Naive B cell (primary cell): ENCODE measurements around the gene LOXL3. TPM values are rescaled to one million over a fixed set of nuclear protein-coding genes. Genes with fewer than 3 reads are reported as not detected.
A peak's percentile ranks its signal among the peaks of the same experiment; 100 is the strongest.

ENCODE experiments used
- ATAC-seq, 2 donors: fragments of 150-1000 bp; cut with Tn5 transposase; 2 replicates each; pipeline ENCODE4 v1.10.0; 2021; ENCODE audit warnings: low read depth in 2 of 2, mild to moderate bottlenecking in 2 of 2, moderate library complexity in 2 of 2
- DNase-seq: peaks from one replicate; pipeline ENCODE4 v3.0.0; 2022
- H3K27ac Mint-ChIP-seq, 6 donors: one replicate each; pipeline ENCODE4 v1.8.0; 2020 to 2022; ENCODE audit warnings: mild to moderate bottlenecking in 6 of 6, mixed read lengths in 6 of 6, moderate library complexity in 5 of 6, inconsistent platforms in 2 of 6
- H3K27me3 Mint-ChIP-seq, 3 donors: one replicate each; pipeline ENCODE4 v1.8.0; 2021 to 2022; ENCODE audit warnings: mixed read lengths in 3 of 3, mild to moderate bottlenecking in 1 of 3
- H3K36me3 Mint-ChIP-seq, 2 donors: one replicate each; pipeline ENCODE4 v1.8.0; 2020 to 2022; ENCODE audit warnings: mixed read lengths in 2 of 2, inconsistent platforms in 1 of 2, mild to moderate bottlenecking in 1 of 2
- H3K4me1 Mint-ChIP-seq, 3 donors: one replicate each; pipeline ENCODE4 v1.8.0; 2020 to 2022; ENCODE audit warnings: mixed read lengths in 3 of 3, inconsistent platforms in 1 of 3, mild to moderate bottlenecking in 1 of 3, moderate library complexity in 1 of 3
- H3K4me3 Mint-ChIP-seq, 8 donors: one replicate each; pipeline ENCODE4 v1.8.0; 2020 to 2022; ENCODE audit warnings: mild to moderate bottlenecking in 8 of 8, mixed read lengths in 8 of 8, moderate library complexity in 8 of 8, inconsistent platforms in 2 of 8
- H3K9me3 Mint-ChIP-seq, 7 donors: one replicate each; pipeline ENCODE4 v1.8.0; 2020 to 2022; ENCODE audit warnings: mixed read lengths in 7 of 7, mild to moderate bottlenecking in 5 of 7, inconsistent platforms in 2 of 7, moderate library complexity in 1 of 7
- polyA plus RNA-seq, 6 donors: library from polyadenylated mRNA; unstranded; fragments of 300-500 nt; fragmentation: Illumina TruSeq; gene quantifications; one replicate each; pipeline ENCODE4 v1.2.3, GENCODE V29; 2021; ENCODE audit warnings: low read depth in 6 of 6

LOXL3 gene
- polyA plus RNA-seq, 6 donors from 2014 or later: 0.25 to 0.29 TPM; not detected in 4

DNA sequence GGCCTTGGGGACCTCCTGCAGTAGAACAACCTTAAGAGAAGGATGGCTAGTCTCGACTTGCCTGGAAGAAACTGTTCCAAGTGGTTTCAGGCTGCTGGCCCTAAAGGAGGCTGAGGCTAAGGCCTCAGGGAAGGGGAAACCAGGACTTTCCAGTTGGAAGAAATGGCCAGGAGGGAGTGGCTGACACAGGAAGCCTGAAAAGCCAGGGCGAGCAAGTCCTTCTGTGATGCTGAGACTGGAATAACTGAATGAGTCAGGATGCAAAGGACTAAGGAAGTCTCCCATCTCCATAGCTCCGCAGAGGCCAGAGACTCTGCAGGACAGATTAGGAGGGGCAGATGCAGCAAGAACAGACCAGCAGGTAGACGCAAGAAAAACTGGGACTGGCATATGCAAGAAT lies 16.6 kb downstream of the LOXL3 start:
- peaks cover 0 to 4% (median 0%) of the 10 kb centered on the region in 7 donors for H3K9me3 Mint-ChIP-seq
- H3K27me3 Mint-ChIP-seq: no peaks in the 10 kb centered on the region
- no peak for DNase-seq
- peak overlapping the region in 3 of 6 donors; percentile 16 to 94 (median 67) for H3K27ac Mint-ChIP-seq
- no peak for ATAC-seq
- H3K4me1 Mint-ChIP-seq: peaks cover 31 to 40% (median 35%) of the 10 kb centered on the region in 3 donors
- H3K36me3 Mint-ChIP-seq: peaks cover 2 to 8% of the 10 kb centered on the region in 2 donors
- H3K4me3 Mint-ChIP-seq: peak overlapping the region in 2 of 8 donors; percentile 63 to 73

DNA sequence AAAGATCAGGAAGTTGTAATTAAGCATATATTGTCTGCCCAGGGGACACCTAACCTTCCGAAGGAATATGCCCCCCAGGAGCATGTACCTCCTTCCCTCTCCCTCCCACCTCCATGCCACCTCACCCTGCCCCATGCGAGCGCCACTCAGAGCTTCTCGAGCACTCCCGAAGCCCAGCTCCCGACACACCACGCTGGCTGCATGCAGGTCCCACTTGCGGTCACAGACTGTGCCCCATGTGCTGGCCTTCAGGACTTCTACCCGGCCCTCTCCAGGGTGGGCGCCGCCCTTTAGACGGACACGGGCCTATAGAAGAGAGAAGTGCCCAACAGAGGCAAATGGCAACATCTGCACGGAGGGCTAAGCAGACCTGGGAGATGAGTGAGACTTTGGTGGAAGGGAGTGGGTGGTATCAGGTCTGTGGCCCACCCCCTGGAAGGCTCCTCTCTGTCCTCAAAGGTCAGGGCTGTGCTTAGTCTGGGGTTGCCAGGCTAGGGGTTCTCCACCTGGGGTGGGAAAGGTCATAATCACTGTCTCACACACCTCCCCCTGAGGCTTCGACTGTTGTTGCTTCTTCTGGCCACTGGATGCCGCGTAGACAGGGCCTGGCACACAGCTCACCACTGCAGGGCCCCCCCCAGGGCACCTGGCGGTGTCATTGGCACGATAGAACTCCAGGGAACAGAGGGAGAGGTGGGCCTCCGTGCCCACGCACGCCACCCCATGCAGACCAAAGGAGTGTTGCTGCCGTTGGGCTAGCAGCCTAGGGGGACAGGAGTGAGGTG lies 17.4 kb downstream of the LOXL3 start:
- H3K27ac Mint-ChIP-seq: peak overlapping the region in 1 of 6 donors; percentile 19
- H3K9me3 Mint-ChIP-seq: peaks cover 0 to 4% (median 0%) of the 10 kb centered on the region in 7 donors
- ATAC-seq (no peak), DNase-seq (no peak)
- no peaks in the 10 kb centered on the region for H3K27me3 Mint-ChIP-seq
- H3K4me1 Mint-ChIP-seq: peaks cover 38 to 48% (median 42%) of the 10 kb centered on the region in 3 donors
- H3K36me3 Mint-ChIP-seq: peaks cover 5 to 8% of the 10 kb centered on the region in 2 donors
- no peak overlapping the region for H3K4me3 Mint-ChIP-seq

DNA sequence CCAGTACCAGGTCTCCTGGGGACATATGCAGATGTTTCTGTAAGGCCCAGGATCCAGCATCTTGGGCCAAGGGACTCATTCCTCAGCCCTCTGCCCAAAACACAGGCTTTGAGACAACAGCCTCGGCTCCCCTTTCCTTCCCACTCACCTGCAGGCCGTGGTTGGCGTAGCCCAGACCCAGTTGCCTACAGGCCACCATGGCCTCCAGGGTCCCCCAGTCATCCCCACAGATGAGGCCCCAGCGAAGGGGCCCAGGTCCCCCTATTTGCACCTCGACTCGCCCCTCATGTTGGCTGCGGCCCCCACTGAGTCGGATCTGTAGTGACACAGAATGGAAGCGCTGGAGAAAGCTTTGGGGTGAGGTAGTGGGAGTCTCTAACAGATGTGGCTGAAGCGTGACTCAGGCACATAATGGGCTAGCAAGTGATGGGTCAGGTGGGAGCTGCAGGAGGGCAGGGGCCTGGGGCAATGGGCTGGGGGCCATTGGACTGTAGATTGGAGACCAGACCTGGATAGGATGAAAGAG lies 18.2 kb downstream of the LOXL3 start:
- Mint-ChIP-seq H3K4me3 (peak overlapping the region in 1 of 8 donors; percentile 22), H3K27ac (peak overlapping the region in 1 of 6 donors; percentile 86), H3K36me3 (peaks cover 5 to 8% of the 10 kb centered on the region in 2 donors), H3K9me3 (peaks cover 0 to 4% (median 0%) of the 10 kb centered on the region in 7 donors), H3K27me3 (no peaks in the 10 kb centered on the region), H3K4me1 (peaks cover 42 to 51% (median 51%) of the 10 kb centered on the region in 3 donors)
- ATAC-seq (no peak), DNase-seq (no peak)

DNA sequence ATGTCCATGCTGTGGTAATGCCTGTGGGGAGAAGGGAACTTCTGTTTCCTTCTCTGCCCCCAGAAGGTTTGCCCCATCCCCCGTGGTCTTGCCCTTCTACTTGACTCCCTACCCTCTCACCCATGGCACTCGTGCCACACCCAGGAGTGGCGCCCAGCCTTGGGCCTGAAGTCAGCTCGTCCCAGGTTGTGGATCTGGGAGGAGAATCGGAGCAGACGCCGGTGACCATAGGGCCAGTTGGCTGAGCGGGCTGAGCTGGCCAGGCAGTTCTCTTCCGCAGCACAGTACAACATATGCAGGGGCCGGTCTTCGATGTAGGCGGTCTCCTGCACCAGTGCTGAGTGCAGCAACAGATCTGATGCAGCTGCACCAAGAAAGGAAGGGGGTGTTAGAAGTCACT lies 19.3 kb downstream of the LOXL3 start:
- Mint-ChIP-seq H3K9me3 (peaks cover 0 to 4% (median 0%) of the 10 kb centered on the region in 7 donors), H3K4me3 (no peak overlapping the region), H3K36me3 (peaks cover 5 to 6% of the 10 kb centered on the region in 2 donors), H3K4me1 (peaks cover 42 to 45% (median 43%) of the 10 kb centered on the region in 3 donors), H3K27me3 (no peaks in the 10 kb centered on the region), H3K27ac (no peak overlapping the region)
- DNase-seq: no peak
- ATAC-seq: no peak

DNA sequence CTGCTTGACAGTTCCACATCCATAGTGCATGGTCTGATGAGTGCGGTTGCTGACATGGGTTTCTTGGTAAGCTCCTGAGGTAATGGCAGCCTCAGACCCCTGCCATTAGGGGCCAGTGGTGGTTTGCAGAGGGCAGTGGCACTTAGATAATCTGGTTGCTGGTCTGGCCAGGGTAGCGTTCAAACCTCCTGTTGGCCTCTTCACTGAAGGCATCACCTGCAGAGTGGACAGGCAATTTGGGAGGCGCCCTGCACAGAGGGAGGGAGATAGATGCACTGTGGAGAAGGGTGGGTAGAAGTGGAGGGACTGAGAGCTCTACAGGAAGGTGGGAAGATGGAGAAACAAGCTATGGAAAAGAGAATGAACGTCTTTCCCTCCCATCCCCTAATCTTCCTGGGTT lies 20.3 kb downstream of the LOXL3 start:
- no peaks in the 10 kb centered on the region for H3K27me3 Mint-ChIP-seq
- H3K4me1 Mint-ChIP-seq: peaks cover 39 to 42% (median 40%) of the 10 kb centered on the region in 3 donors
- H3K27ac Mint-ChIP-seq: no peak overlapping the region
- peaks cover 0 to 5% of the 10 kb centered on the region in 2 donors for H3K36me3 Mint-ChIP-seq
- no peak overlapping the region for H3K4me3 Mint-ChIP-seq
- H3K9me3 Mint-ChIP-seq: peaks cover 0 to 1% (median 0%) of the 10 kb centered on the region in 7 donors
- ATAC-seq (no peak), DNase-seq (no peak)

DNA sequence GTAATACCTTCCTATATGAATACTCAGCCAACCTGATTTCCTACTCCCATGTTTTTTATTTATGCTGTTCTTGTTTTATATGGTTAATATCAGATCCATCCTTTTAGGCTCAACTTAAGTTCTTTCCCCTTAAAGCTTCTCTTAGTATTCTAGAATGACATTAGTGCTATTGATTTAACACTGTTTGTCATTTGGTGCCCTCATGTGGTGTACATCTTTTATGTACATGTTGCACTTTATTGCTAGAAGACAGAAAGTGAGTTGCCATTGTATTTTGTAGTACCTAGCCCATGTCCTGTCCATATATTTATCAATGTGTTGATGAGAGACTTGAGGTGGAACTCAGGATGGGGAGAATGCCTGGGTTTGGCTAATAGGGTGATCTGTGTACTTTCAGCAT lies 21.5 kb downstream of the LOXL3 start:
- ATAC-seq: no peak
- Mint-ChIP-seq H3K27ac (peak overlapping the region in 4 of 6 donors; percentile 17 to 95 (median 74)), H3K9me3 (peaks cover 0 to 1% (median 0%) of the 10 kb centered on the region in 7 donors), H3K4me1 (peaks cover 39 to 43% (median 40%) of the 10 kb centered on the region in 3 donors), H3K4me3 (peak overlapping the region; percentile 2 to 96 (median 86)), H3K27me3 (no peaks in the 10 kb centered on the region), H3K36me3 (peaks cover 2 to 12% of the 10 kb centered on the region in 2 donors)
- no peak for DNase-seq

DNA sequence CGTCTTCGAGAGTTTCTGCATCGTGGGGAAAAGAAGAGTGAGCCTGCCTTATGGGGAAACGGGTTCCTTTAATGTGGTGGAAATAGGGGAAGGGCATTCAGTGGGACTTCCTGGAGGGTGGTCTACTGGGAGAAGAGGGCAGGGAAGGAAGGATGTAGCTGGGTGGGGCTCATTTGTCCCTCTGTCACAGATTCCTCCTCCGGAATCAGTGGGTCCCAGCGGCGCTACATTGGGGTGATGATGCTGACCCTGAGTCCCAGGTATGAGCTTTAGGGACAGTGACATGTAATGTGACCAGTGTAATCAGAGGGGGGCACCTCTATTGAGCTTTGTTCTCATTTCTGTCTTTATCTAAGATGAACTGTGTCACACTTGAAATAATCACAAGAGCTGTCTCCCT lies 22.1 kb downstream of the LOXL3 start:
- H3K36me3 Mint-ChIP-seq: peaks cover 8 to 14% of the 10 kb centered on the region in 2 donors
- DNase-seq: no peak
- H3K27me3 Mint-ChIP-seq: no peaks in the 10 kb centered on the region
- H3K4me3 Mint-ChIP-seq: peak overlapping the region; percentile 17 to 96 (median 86)
- H3K27ac Mint-ChIP-seq: peak overlapping the region in 3 of 6 donors; percentile 57 to 95 (median 93)
- peaks cover 0 to 1% (median 0%) of the 10 kb centered on the region in 7 donors for H3K9me3 Mint-ChIP-seq
- no peak for ATAC-seq
- H3K4me1 Mint-ChIP-seq: peaks cover 38 to 49% (median 42%) of the 10 kb centered on the region in 3 donors

DNA sequence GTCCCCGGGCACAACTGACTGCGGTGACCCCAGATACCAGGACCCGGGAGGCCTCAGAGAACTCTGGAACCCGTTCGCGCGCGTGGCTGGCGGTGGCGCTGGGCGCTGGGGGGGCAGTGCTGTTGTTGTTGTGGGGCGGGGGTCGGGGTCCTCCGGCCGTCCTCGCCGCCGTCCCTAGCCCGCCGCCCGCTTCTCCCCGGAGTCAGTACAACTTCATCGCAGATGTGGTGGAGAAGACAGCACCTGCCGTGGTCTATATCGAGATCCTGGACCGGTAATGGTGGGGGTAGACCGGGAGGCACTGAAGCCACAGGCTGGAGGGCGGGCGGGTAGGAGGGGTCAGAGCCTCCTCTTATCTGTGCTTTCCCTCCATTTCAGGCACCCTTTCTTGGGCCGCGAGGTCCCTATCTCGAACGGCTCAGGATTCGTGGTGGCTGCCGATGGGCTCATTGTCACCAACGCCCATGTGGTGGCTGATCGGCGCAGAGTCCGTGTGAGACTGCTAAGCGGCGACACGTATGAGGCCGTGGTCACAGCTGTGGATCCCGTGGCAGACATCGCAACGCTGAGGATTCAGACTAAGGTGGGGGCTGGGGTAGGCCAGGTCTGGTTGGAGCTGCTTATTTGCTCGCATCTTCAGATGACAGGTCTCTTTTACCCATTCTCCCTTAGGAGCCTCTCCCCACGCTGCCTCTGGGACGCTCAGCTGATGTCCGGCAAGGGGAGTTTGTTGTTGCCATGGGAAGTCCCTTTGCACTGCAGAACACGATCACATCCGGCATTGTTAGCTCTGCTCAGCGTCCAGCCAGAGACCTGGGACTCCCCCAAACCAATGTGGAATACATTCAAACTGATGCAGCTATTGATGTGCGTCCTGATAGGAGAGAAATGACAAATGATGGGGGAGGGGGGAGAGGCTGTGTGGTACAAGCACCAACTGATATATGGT lies 23.2 kb downstream of the LOXL3 start:
- peak overlapping the region; percentile 83 to 96 (median 94) for H3K4me3 Mint-ChIP-seq
- H3K9me3 Mint-ChIP-seq: peaks cover 0 to 1% (median 0%) of the 10 kb centered on the region in 7 donors
- ATAC-seq (peak; percentile 19 to 26), DNase-seq (peak; percentile 58)
- H3K4me1 Mint-ChIP-seq: peaks cover 46 to 57% (median 49%) of the 10 kb centered on the region in 3 donors
- H3K27me3 Mint-ChIP-seq: no peaks in the 10 kb centered on the region
- peak overlapping the region; percentile 63 to 97 (median 94) for H3K27ac Mint-ChIP-seq
- peaks cover 15 to 21% of the 10 kb centered on the region in 2 donors for H3K36me3 Mint-ChIP-seq

DNA sequence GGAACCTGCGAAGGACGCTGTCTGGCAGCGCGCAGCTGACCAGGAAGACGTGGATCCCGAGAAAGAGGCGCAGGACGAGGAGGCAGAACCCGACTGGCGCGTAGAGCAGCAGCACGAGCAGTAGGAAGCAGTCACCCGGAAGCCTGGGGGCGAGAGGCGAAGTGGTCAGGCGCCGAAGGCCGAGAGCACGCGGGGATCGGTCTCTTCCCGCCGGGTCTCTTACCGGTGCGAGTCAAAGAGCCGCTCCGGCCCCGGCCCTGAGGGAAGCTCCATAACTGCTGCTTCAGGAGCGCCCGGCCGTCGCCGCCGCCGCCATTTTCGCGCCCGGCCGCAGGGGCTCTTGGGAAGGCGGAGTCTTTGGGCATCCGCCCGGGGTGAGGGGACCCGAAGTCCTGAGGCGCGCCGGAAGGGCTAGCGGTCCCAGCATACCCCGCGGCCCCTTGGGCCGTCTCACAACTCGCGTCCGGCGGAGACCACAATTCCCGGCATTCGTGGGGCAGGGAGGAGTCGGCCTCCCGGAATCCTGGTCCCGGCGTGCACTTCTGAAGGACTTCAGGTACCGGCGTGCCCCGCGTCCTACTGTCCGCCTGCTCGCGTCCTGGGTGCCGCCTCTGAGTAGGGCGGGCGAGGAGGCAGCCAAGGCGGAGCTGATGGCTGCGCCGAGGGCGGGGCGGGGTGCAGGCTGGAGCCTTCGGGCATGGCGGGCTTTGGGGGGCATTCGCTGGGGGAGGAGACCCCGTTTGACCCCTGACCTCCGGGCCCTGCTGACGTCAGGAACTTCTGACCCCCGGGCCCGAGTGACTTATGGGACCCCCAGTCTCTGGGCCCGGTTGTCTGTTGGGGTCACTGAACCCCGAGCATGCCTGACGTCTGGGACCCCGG lies 24.1 kb downstream of the LOXL3 start, which contains the start of the genes AUP1 and HTRA2:
TSS of gene AUP1 (minus strand) at position 350 of the 882 bp plus-strand sequence. CDS start at position 273, 77 bp downstream.
TSS of gene HTRA2 (plus strand) at position 577 of the 882 bp plus-strand sequence. CDS start at position 651, 74 bp downstream.
- DNase-seq (peak; percentile 92), ATAC-seq (peak; percentile 81 to 82)
- H3K4me3 Mint-ChIP-seq: peak within 1 kb of the TSS; percentile 83 to 96 (median 94)
- H3K36me3 Mint-ChIP-seq: peaks cover 15 to 21% of the 10 kb centered on the region in 2 donors
- H3K27ac Mint-ChIP-seq: peak within 1 kb of the TSS; percentile 93 to 97 (median 96)
- peaks cover 46 to 57% (median 49%) of the 10 kb centered on the region in 3 donors for H3K4me1 Mint-ChIP-seq
- H3K27me3 Mint-ChIP-seq: no peaks in the 10 kb centered on the region
- peaks cover 0 to 1% (median 0%) of the 10 kb centered on the region in 7 donors for H3K9me3 Mint-ChIP-seq

DNA sequence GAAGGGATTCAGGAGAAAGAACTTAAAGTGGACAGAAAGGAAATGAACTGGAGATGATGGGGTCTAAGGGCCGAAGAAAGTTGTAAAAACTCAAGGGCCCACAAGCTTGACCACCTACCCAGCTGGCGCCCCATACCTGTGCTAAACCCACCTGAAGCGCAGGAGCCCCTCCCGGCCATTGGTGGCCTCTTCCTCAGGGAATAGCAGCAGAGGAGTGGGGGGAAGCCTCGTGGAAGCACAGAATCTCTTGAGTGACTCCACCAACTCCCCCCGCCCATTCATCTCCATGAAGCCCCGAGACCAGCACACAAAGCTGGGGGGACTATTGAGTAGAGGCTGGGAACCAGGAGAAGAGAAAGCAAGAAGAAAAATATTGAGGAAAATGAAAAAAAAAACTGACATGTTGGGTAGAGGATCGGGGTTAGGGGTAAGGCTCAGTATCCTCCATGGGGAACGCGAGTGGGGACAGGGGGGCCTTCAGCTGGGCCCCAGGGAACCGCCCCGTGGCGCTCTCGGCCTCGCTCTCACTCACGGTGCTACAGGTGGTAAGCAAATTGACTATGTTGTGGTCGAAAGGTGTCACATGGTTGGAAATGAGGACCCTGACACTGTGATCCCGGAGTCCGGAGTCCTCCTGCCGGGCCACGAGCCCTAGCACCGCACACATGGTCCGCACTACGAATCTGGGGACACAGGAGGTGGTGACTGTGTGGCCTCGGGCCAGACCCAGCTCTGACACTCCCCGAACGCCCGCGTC lies 25.0 kb downstream of the LOXL3 start:
- Mint-ChIP-seq H3K9me3 (peaks cover 0 to 1% (median 0%) of the 10 kb centered on the region in 7 donors), H3K27me3 (no peaks in the 10 kb centered on the region), H3K36me3 (peaks cover 15 to 21% of the 10 kb centered on the region in 2 donors), H3K4me3 (peak overlapping the region; percentile 83 to 96 (median 94)), H3K4me1 (peaks cover 46 to 57% (median 49%) of the 10 kb centered on the region in 3 donors), H3K27ac (peak overlapping the region; percentile 93 to 97 (median 95))
- no peak for ATAC-seq
- no peak for DNase-seq

DNA sequence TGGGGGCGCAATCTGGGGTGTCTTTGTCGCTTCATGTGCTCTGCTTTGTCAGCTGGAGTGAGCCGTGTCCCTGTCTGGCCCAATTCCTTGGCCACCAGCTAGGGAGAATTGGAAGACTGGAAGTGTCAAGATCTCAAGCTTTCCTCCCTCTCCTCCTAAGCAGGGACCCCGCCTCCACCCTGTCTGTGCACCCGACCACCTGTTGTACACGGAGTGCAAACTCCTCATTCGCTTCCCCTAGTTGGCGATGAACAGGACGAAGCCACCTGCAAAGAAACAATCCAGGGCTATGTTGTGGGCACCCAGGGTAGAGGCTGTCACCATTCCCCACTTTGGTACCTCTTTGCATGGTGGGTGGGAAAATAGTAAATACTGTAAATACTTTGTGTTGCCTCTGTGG lies 26.0 kb downstream of the LOXL3 start:
- ATAC-seq (no peak), DNase-seq (no peak)
- H3K36me3 Mint-ChIP-seq: peaks cover 15 to 21% of the 10 kb centered on the region in 2 donors
- no peaks in the 10 kb centered on the region for H3K27me3 Mint-ChIP-seq
- H3K4me3 Mint-ChIP-seq: peak overlapping the region; percentile 83 to 96 (median 94)
- H3K27ac Mint-ChIP-seq: peak overlapping the region in 5 of 6 donors; percentile 18 to 95 (median 91)
- H3K9me3 Mint-ChIP-seq: no peaks in the 10 kb centered on the region
- peaks cover 46 to 55% (median 49%) of the 10 kb centered on the region in 3 donors for H3K4me1 Mint-ChIP-seq
